SKM-1 treated with dmso at 0.1 percent for 144 hours (cell line): ENCODE measurements around the gene TNNT2.

ENCODE experiments used
- DNase-seq: peaks from one replicate; lab custom pipeline; 2025; ENCODE audit not compliant: unreplicated experiment; lab: John Stamatoyannopoulos, UW

Gene TNNT2

DNA sequence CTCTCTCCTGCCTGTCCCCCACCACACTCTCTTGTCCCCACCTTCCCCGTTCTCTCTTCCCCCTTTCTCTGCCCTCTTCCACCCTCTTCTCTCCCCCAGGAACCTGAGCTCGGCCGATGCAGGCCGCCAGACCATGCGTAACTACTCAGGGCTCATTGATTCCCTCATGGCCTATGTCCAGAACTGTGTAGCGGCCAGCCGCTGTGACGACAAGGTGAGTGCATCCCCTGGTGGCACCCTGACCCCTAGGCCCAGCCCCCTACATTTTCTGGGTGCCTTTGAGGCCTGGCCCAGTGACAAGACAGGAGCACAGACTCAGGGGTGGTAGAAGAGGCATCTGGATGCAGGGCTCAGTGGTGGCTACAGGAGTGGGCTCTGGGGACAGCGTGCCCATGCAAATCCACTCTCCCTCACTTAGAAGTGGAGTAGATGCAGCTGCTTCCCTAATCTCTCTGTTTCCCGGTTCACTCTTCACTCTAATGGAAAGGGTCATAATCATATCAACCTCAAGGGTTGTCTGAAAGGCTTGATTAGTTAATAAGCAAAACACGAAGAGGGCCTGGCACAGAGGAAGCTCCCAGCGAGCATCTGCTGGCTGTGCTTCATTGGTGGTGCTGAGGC is 57.2 kb downstream of the TNNT2 start:
- DNase-seq, result no peak

DNA sequence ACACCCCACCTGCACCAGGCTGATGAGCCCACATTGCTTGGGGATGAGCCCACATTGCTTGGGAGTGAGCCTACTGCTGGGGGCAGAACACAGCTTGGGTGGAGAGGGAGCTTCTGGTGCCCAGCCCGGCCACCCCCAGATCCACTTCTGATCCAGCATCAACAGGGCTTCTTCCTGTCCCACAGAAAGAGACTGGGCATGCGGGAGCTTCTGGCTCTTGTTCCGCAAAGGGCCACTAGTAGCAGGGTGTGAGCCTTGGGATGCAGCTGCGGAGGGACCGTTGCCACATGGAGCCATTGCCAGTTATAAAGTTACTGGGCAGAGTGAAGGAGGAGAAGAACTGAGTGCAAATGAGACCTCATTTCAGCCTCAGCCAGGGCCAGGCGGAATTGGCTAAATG is 57.8 kb downstream of the TNNT2 start:
- no peak for DNase-seq

DNA sequence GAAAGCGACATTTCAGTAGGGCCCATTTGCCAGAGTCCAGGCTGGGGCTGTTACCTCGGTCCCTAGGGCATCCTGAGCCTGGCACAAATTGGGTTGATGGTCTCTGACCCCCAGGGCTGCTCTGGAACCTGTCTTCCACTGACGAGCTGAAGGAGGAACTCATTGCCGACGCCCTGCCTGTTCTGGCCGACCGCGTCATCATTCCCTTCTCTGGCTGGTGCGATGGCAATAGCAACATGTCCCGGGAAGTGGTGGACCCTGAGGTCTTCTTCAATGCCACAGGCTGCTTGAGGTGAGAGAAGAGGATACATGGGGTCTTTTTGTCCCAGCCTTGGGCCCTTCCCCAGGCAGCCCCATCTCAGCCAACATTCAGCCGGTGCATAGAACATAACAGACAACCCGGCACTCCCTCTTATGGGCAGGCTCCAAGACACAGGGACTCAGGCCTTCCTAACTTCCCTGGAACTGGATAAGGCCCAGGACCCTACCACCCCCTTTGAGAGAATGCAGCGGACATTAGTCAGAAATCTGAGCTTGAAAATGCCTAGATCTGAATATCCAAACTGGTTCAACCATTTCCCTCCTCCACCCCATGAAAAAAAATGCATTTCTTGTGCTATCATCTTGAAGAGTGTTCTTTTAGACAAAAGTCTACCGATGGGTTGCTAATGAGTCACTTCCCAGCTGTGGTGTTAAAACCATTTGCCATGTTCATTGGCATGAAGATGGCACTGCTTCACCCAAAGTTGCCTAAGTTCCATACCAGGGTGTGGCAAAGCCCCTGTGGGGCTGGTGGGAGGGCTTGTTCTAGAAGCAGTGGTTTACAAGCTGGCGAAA is 58.8 kb downstream of the TNNT2 start:
- DNase-seq, result no peak

DNA sequence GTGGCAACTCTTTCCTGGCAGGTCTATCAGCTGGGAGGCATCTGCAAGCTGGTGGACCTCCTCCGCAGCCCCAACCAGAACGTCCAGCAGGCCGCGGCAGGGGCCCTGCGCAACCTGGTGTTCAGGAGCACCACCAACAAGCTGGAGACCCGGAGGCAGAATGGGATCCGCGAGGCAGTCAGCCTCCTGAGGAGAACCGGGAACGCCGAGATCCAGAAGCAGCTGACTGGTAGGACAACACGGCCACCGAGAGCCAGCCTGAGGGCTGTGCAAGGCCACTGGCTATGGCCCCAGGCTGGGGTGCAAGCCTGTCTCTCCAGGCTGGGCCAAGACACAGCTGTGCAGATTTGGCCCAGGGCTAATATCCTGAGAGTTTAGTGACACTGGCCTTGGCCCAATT is 59.9 kb downstream of the TNNT2 start:
- DNase-seq, result no peak

DNA sequence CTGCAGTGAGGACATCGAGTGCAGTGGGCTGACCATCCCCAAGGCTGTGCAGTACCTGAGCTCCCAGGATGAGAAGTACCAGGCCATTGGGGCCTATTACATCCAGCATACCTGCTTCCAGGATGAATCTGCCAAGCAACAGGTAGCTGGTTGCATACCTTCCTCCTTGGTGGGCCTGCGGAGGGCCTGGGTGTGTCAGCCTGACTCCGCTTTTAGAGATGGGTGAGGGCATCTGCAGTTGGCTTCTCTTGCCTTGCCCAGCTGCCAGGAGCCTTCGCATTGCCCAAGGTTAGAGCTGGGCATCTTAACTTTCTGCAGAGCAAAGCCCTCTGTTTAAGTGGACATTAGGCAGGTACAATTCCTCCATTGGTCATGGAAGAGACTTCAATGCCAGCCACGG is 60.9 kb downstream of the TNNT2 start:
- no peak for DNase-seq

DNA sequence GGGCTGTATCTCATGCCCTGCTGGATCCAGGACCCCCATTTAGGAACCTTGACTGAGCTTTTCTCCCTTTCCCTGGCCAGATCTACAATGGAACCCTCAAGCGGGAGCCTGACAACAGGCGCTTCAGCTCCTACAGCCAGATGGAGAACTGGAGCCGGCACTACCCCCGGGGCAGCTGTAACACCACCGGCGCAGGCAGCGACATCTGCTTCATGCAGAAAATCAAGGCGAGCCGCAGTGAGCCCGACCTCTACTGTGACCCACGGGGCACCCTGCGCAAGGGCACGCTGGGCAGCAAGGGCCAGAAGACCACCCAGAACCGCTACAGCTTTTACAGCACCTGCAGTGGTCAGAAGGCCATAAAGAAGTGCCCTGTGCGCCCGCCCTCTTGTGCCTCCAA is 64.4 kb downstream of the TNNT2 start:
- no peak for DNase-seq

DNA sequence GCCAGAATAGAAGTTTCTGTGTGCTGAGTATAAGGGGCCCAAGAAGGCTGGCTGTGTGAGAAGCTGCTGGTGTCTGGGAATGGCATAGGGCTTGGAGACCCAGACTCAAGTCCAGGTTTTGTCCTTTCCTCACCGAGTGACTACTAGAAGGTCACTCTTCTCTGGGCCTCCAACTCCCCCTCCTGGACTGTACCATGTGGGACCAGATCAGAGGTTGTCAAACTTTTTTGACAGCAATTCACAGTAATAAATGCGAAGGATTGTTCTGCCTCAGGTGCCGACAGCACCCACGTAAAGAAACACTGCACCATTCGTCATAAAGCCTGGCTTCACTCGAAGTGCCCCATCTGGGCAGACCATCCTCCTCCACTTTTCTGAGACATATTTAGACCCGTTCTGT is 65.2 kb downstream of the TNNT2 start:
- no peak for DNase-seq

DNA sequence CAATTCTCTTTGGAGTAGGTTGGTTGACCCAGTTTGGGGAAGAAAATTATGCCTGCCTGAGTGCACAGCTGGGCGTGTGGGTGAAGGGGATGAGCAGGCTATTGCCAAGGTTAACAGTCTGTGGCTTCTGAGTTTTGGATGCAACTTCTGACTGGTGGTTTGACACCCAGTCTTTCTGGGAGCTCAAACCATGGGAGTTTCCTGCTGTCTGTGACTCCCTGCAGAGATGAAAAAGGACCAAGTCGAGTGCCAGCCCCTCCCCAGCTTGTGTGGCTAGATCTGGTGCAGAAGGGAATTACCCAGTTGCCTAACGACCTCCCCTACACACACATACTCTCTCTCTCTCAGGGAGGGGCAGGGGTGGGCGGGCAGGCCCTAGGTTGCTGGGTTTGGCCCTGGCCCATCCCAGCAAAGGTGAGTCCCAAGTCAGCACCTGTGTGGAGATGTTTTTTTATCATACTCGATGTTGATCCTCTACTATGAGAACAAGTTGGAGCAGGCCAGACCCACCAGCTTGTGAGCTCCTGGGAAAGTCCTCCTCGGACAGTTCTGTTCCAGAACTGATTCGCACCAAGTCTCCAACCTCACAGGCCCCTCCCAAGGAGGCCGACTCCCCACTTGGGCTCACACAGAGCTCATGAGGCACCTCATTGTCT is 66.0 kb downstream of the TNNT2 start:
- DNase-seq, result peak; percentile 85

DNA sequence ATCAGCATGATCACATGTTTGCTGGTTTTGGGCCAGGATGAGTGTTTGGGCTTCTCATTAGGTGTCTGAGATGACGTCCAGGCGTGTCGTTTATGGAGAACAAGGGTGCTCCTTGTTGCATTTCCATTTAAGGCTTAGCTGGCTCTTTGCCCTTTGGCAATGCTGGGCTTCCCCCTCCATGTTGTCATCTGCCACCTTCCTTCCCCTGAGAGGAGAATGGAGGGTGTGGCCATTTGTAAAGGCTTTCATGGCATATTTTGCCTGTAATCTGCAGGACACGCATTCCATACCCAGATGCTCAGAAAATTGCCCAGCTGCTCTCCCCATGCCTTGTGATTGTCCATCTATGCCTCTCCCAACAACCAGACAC is 66.5 kb downstream of the TNNT2 start:
- DNase-seq, result peak; percentile 68

DNA sequence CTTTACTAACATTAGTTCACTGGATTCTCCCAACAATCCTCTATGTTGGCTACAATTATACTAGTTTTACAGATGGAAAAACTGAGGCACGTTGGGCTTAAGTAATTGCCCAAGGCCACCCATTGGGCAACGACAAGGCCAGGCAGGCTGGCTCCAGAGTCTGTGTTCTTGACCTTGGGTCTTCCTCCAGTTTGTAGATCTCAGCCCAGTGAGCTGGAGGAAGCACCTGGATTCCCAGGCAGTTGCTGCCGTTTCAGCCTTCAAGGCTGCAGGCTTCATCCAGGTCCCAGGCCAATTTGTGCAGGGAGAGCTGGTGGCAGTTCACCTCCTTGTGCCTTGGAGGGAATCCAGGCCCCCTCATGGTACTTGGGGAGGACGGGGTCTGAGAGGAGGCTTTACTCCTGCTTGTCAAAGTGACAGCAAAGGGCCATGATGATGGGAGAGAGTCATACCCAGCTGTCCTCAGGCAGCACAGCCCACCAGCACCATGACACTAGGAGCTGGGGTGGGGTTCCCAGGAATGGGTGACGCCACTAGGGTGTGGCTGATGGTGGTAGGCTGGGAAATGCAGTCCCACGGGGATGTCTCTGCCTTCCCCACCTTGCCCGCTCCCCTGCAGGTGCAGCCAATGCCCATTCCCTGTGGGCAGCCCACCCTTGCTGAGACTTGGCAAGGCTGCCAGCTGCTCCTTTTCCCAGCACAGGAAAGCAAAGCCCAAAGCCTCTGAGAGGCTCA is 67.1 kb downstream of the TNNT2 start:
- DNase-seq, result no peak

DNA sequence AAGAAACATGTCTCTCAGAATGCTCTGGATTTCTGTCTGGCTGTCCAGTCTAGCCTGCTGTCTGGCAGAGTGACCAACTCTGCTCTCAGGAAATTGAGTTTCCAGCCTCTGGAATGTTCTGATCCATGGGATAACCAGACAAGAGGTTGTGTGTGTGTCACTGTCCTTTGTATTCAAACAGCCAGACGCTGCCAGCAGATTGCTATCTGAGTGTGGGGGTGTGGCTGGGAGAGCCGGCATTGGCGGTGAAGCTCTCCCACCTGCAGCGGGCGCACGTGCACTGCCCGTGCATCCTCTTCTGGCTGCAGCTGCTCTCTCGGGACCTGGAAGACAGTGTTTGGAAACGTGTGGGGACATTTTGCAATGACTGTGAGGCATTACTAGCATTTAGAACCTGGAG is 68.1 kb downstream of the TNNT2 start:
- peak; percentile 44 for DNase-seq
